Body of pancreas (tissue), 4 donors: ENCODE measurements around the gene INAFM2. TPM values are rescaled to one million over a fixed set of nuclear protein-coding genes. Genes with fewer than 3 reads are reported as not detected.
A peak's percentile ranks its signal among the peaks of the same experiment; 100 is the strongest.

Source experiments
- ATAC-seq: fragments of 150-250 bp; one replicate; pipeline ENCODE4 v1.9.1; 2016
- DNase-seq, 4 donors: peaks; one replicate each; pipeline ENCODE4 v3.0.0-alpha.2; 2019
- H3K27ac ChIP-seq, 4 donors: fragments of 200-600 bp; sonication (generic); 1 replicate in 3 of 4; 2 replicates in 1 of 4; pipeline versions ENCODE4 v1.5.1 to v1.6.1; 2016 to 2019; ENCODE audit warnings: mild to moderate bottlenecking in 1 of 4, mixed read lengths in 1 of 4, moderate library complexity in 1 of 4
- H3K27me3 ChIP-seq, 2 donors: fragments of 200-600 bp; sonication (generic); one replicate each; pipeline ENCODE4 v1.6.0; 2016; ENCODE audit warnings: mild to moderate bottlenecking in 1 of 2
- H3K36me3 ChIP-seq, 2 donors: fragments of 200-600 bp; sonication (generic); replicated peaks in 1 of 2; 2 replicates each; pipeline ENCODE4 v1.5.1; 2016; ENCODE audit warnings: low read depth in 2 of 2; ENCODE audit not compliant: insufficient read depth in 1 of 2
- H3K4me1 ChIP-seq: fragments of 200-600 bp; sonication (generic); one replicate; pipeline ENCODE4 v1.6.0; 2016
- H3K4me3 ChIP-seq, 2 donors: fragments of 200-600 bp; sonication (generic); 1 replicate in 1 of 2; 2 replicates in 1 of 2; pipeline ENCODE4 v1.5.1; 2016 to 2019
- H3K9me3 ChIP-seq, 3 donors: fragments of 200-600 bp; sonication (generic); 1 replicate in 2 of 3; 2 replicates in 1 of 3; pipeline ENCODE4 v1.5.1; 2016
- POLR2A ChIP-seq, 3 donors: fragments of 450-650 bp; IDR thresholded peaks; one replicate each; pipeline ENCODE4 v1.6.1; 2016; ENCODE audit warnings: antibody characterized with exemption in 3 of 3, mild to moderate bottlenecking in 2 of 3
- WGBS, 2 donors: methylation state at CpG; one replicate each; pipeline ENCODE4 v1.1.5; 2017; 5-methylcytosine and 5-hydroxymethylcytosine counted together
- intact Hi-C: fragments of 100-400 bp; cut with DNase I; formaldehyde crosslinking; loops from one replicate; pipeline ENCODE4 v1.15.1; 2023
- total RNA-seq, 2 donors: library from RNA; depleted of rRNA; stranded (reverse); fragments of >200 nt; gene quantifications; one replicate each; pipeline ENCODE4 v1.1.0, GENCODE V29; 2016
- TF ChIP-seq, protein P1 (sequence below), 7 experiments: fragments of 450-650 bp in 4 of 7; fragments of 200-600 bp in 3 of 7; sonication (generic) in 3 of 7; IDR thresholded peaks; one replicate each; pipeline ENCODE4 v1.5.1; 2016 to 2019; ENCODE audit warnings: antibody characterized with exemption in 7 of 7

The INAFM2 gene
- total RNA-seq, 2 donors from 2014 or later = 8.8 to 22.4 TPM

DNA sequence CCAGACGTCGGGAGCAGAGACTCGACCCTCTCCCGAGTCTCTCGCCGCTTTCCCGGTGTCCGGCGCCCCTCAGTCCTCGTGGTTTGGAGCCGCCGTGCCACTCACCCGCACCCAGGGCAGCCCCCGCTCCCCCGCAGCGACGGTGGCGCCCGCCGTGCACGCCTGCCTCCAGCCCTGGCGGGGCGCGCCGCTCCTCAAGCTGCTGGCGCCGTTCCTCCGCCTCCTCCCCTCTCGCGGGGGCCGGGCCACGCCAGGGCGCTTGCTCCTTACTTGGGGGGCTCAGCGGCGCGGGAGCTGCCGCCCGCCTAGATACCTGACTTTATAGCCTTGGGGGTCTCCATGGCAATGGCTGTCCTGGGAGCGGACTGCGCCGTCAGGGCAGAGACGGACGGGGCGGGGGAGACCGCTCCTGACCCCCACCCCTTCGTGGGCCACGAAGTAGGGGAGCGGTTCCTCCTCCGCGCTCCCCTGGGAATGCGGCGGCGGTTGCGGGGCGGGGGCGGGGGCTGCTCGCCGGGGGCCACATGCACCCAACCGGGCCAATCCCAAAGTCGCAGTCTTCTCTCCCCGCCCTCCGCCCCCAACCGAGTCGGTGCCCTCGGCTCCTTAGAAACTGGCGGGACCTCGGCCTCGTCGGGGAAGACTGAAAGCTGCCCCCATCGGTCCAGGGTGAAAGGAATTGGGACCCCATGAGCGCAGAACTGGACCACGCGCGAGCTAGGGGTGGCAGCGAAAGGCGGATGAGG is 40.5 kb upstream of the INAFM2 start, which contains the start of gene ANKRD63:
TSS of gene ANKRD63 (minus strand) at position 196 of the 746 bp plus-strand sequence. CDS start 478 bp downstream, outside the sequence.
- TF ChIP-seq POLR2A (IDR thresholded peaks at IDR 0.05) = no peak
- TF ChIP-seq, protein P1, sequence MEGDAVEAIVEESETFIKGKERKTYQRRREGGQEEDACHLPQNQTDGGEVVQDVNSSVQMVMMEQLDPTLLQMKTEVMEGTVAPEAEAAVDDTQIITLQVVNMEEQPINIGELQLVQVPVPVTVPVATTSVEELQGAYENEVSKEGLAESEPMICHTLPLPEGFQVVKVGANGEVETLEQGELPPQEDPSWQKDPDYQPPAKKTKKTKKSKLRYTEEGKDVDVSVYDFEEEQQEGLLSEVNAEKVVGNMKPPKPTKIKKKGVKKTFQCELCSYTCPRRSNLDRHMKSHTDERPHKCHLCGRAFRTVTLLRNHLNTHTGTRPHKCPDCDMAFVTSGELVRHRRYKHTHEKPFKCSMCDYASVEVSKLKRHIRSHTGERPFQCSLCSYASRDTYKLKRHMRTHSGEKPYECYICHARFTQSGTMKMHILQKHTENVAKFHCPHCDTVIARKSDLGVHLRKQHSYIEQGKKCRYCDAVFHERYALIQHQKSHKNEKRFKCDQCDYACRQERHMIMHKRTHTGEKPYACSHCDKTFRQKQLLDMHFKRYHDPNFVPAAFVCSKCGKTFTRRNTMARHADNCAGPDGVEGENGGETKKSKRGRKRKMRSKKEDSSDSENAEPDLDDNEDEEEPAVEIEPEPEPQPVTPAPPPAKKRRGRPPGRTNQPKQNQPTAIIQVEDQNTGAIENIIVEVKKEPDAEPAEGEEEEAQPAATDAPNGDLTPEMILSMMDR (IDR thresholded peaks at IDR 0.05) = no peak
- Histone ChIP-seq H3K4me3 (peak within 1 kb of the TSS; percentile 5 to 21), H3K9me3 (no peaks in the 10 kb centered on the region), H3K36me3 (no peaks in the 10 kb centered on the region), H3K27me3 (peaks cover 0 to 23% of the 10 kb centered on the region in 2 donors), H3K4me1 (peaks cover 30% of the 10 kb centered on the region), H3K27ac (no peak within 1 kb of the TSS)
- WGBS, 2 donors = 3% methylated on average over 76 of the region's 76 CpGs; no CpG with 5 or more reads in 1 of the 2 donors
- intact Hi-C loops = loop anchor here (5.0 kb wide), 1 partner anchor 139 kb away; no protein-coding TSS in a partner anchor
- ATAC-seq (peak; percentile 23), DNase-seq (peak in 1 of 4 donors; percentile 48)

DNA sequence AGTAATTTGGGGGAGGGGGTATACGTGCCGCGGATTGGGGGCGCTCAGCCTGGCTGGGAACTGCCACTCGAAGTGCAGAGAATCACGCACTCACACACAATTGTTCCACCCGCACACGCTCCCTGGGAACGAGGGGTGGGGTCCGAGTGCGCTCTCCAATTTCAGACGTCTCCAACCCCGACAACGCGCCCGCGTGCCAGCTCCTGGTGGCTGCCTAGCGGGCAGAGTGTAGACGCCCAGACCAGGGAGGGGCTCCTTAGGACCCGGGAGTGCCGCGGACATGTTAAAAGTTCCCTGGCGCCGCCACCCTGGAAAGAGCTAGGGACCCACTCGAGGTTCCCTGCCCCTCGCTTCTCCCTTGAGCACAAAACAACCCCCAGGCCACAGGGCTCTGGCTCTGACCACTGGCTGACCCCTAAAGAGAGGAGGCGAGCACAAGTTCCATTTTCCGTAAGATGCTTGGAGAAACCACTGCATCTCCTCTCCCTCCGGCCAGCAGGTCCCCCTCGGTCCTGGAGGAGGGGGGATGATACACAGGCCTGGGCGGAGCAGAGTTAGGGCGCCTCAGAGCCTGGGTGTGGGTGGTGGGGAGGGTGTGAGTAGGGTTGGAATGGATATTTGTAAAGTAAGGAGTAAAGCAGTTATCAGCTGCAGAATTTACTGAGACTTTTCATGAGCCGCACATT is 39.7 kb upstream of the INAFM2 start:
- intact Hi-C loops = loop anchor here (5.0 kb wide), 1 partner anchor 139 kb away; no protein-coding TSS in a partner anchor
- DNase-seq = no peak
- 32 to 43% methylated on average over 18 to 33 of the region's 33 CpGs for WGBS, 2 donors
- Histone ChIP-seq H3K9me3 (no peaks in the 10 kb centered on the region), H3K4me1 (peaks cover 34% of the 10 kb centered on the region), H3K27me3 (peaks cover 0 to 23% of the 10 kb centered on the region in 2 donors), H3K4me3 (no peak overlapping the region), H3K27ac (no peak overlapping the region), H3K36me3 (no peaks in the 10 kb centered on the region)
- no peak for ATAC-seq
- TF ChIP-seq, protein P1 (IDR thresholded peaks at IDR 0.05) = no peak
- TF ChIP-seq POLR2A (IDR thresholded peaks at IDR 0.05) = no peak

DNA sequence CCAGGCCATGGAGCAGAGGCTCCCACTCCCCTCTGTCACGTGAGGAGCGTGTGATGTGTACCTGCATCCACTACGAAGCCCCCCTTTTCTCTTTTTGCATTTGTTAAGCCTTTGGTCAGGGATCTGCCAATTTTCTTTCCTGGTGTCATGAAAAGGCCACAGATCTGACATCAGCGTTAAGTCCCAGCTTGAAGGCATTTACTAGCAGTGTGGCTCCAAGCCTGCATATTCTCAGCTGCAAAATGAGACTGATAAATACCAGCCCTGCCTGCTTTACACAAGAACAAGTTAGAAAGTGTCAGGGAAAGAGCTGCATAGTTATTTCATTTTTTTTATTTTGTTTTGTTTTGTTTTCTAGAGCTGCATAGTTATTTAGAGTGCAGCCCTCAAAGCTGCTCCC is 38.3 kb upstream of the INAFM2 start:
- 87 to 90% methylated on average over 4 of the region's 4 CpGs for WGBS, 2 donors
- Histone ChIP-seq H3K4me3 (no peak overlapping the region), H3K27ac (no peak overlapping the region), H3K27me3 (peaks cover 0 to 23% of the 10 kb centered on the region in 2 donors), H3K9me3 (no peaks in the 10 kb centered on the region), H3K36me3 (no peaks in the 10 kb centered on the region), H3K4me1 (peaks cover 40% of the 10 kb centered on the region)
- DNase-seq (no peak), ATAC-seq (no peak)
- intact Hi-C loops = no loop called here
- TF ChIP-seq, protein P1 (IDR thresholded peaks at IDR 0.05) = no peak
- TF ChIP-seq POLR2A (IDR thresholded peaks at IDR 0.05) = no peak

DNA sequence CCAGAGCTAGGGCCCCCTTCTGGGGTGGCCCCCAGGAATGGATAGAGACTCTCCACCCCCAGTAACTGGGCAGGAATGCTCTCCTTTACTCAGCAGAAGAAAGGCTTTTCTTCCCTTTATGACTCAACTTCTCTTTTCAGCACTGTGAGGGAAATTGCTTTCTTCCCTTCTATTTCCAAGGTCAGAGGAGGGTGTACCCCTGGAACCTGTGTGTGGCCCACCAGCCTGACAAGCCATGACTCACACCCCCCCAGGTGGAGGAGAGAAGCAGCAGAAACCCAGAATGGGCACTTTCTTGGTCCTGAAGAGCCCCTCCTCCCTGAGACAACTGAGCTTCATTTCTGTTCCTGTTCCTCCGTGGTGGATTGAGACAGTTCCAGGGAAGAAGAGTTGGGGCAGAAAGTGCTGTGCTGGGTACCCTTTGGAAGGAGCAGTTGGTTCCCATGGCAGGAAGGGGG is 37.9 kb upstream of the INAFM2 start:
- Histone ChIP-seq H3K36me3 (no peaks in the 10 kb centered on the region), H3K27me3 (peaks cover 0 to 22% of the 10 kb centered on the region in 2 donors), H3K9me3 (no peaks in the 10 kb centered on the region), H3K27ac (no peak overlapping the region), H3K4me1 (peaks cover 44% of the 10 kb centered on the region), H3K4me3 (no peak overlapping the region)
- no peak for DNase-seq
- TF ChIP-seq, protein P1 (IDR thresholded peaks at IDR 0.05) = no peak
- TF ChIP-seq POLR2A (IDR thresholded peaks at IDR 0.05) = no peak
- ATAC-seq = no peak
- 58 to 69% methylated on average over 1 of the region's 1 CpG for WGBS, 2 donors
- intact Hi-C loops = no loop called here
